HEK293 (cell line): ENCODE measurements around the gene AHCYL2.

Experiments used
- CTCF ChIA-PET: fragments of 350-600 bp; formaldehyde crosslinking; extraction: SDS; loops from one replicate; lab custom pipeline; 2021; ENCODE audit warnings: antibody characterized with exemption; lab: Yijun Ruan, JAX
- POLR2A ChIA-PET: fragments of 300-600 bp; formaldehyde crosslinking; extraction: SDS; loops from one replicate; lab custom pipeline; 2020; ENCODE audit warnings: antibody characterized with exemption, inconsistent platforms; lab: Yijun Ruan, JAX
- H3K27ac ChIP-seq: fragments of 200-500 bp; sonication (Bioruptor generic); 2 replicates; pipeline ENCODE4 v1.5.1; 2014; ENCODE audit warnings: low read depth, low read length, control low read depth, inconsistent platforms; ENCODE audit errors: extremely low read depth
- H3K36me3 ChIP-seq, 2 experiments: fragments of 200-500 bp in 1 of 2; sonication (Bioruptor generic) in 1 of 2; 1 replicate in 1 of 2; 2 replicates in 1 of 2; pipeline ENCODE4 v1.5.1; 2014 to 2017; ENCODE audit warnings: inconsistent platforms in 2 of 2, low read length in 2 of 2; ENCODE audit not compliant: control insufficient read depth in 2 of 2, insufficient read depth in 1 of 2
- H3K4me1 ChIP-seq: fragments of 200-500 bp; sonication (Bioruptor generic); 2 replicates; pipeline ENCODE4 v1.5.1; 2014; ENCODE audit warnings: mild to moderate bottlenecking, low read length, inconsistent platforms; ENCODE audit not compliant: control insufficient read depth, insufficient read depth
- H3K4me3 ChIP-seq: 2 replicates; pipeline ENCODE4 v1.5.1; 2011; ENCODE audit warnings: low read depth, mild to moderate bottlenecking, control low read depth, low read length, moderate library complexity
- H3K9me3 ChIP-seq: fragments of 200-500 bp; sonication (Bioruptor generic); 2 replicates; pipeline ENCODE4 v1.5.1; 2014; ENCODE audit warnings: low read depth, low read length, inconsistent platforms; ENCODE audit not compliant: control insufficient read depth, insufficient read depth
- PRDM1 ChIP-seq: fragments of 450-650 bp; formaldehyde crosslinking; IDR thresholded peaks from 2 replicates; pipeline ENCODE4; 2016; ENCODE audit warnings: missing biosample characterization, missing genetic modification characterization
- SP3 ChIP-seq: fragments of 450-650 bp; formaldehyde crosslinking; IDR thresholded peaks from 2 replicates; pipeline ENCODE4 v1.5.1; 2016; ENCODE audit warnings: missing biosample characterization, missing genetic modification characterization
- TSHZ1 ChIP-seq: fragments of 450-650 bp; formaldehyde crosslinking; IDR thresholded peaks from 2 replicates; pipeline ENCODE4 v1.5.1; 2016; ENCODE audit warnings: missing biosample characterization, missing genetic modification characterization, borderline replicate concordance
- ZNF202 ChIP-seq: fragments of 450-650 bp; formaldehyde crosslinking; IDR thresholded peaks from 2 replicates; pipeline ENCODE4 v1.5.1; 2016; ENCODE audit warnings: missing biosample characterization, missing genetic modification characterization, borderline replicate concordance
- ZNF274 ChIP-seq, 2 experiments: fragments of 200-500 bp in 1 of 2; fragments of 450-650 bp in 1 of 2; sonication (Bioruptor generic) in 1 of 2; formaldehyde crosslinking in 1 of 2; IDR thresholded peaks; 2 replicates each; pipeline versions ENCODE4 v1.5.1 to v1.6.1; 2014 to 2016; ENCODE audit warnings: borderline replicate concordance in 1 of 2, inconsistent platforms in 1 of 2, low read length in 1 of 2, missing biosample characterization in 1 of 2, missing genetic modification characterization in 1 of 2
- ZNF48 ChIP-seq: fragments of 450-650 bp; formaldehyde crosslinking; IDR thresholded peaks from 2 replicates; pipeline ENCODE4 v1.5.1; 2016; ENCODE audit warnings: missing biosample characterization, missing genetic modification characterization
- ZNF645 ChIP-seq: fragments of 450-650 bp; formaldehyde crosslinking; IDR thresholded peaks from 2 replicates; pipeline ENCODE4; 2016; ENCODE audit warnings: missing biosample characterization, missing genetic modification characterization
- ZNF654 ChIP-seq: fragments of 450-650 bp; formaldehyde crosslinking; IDR thresholded peaks from 2 replicates; pipeline ENCODE4 v1.5.1; 2016; ENCODE audit warnings: low read depth, missing biosample characterization, missing genetic modification characterization
- ZNF660 ChIP-seq: fragments of 450-650 bp; IDR thresholded peaks from 2 replicates; pipeline ENCODE4 v1.5.1; 2018; ENCODE audit warnings: missing biosample characterization, mild to moderate bottlenecking, missing genetic modification characterization
- ZNF664 ChIP-seq: fragments of 450-650 bp; formaldehyde crosslinking; IDR thresholded peaks from 2 replicates; pipeline ENCODE4 v1.5.1; 2016; ENCODE audit warnings: missing biosample characterization, missing genetic modification characterization
- ZSCAN30 ChIP-seq: fragments of 450-650 bp; IDR thresholded peaks from 2 replicates; pipeline ENCODE4 v1.5.1; 2018; ENCODE audit warnings: missing biosample characterization, mild to moderate bottlenecking, missing genetic modification characterization, moderate library complexity
- TF ChIP-seq, protein P1 (sequence below): fragments of 450-650 bp; formaldehyde crosslinking; IDR thresholded peaks from 2 replicates; pipeline ENCODE4 v1.5.1; 2016; ENCODE audit warnings: missing biosample characterization, missing genetic modification characterization
- TF ChIP-seq, protein P2 (sequence below): fragments of 450-650 bp; formaldehyde crosslinking; IDR thresholded peaks from 2 replicates; pipeline ENCODE4 v1.5.1; 2016; ENCODE audit warnings: missing biosample characterization, missing genetic modification characterization
- TF ChIP-seq, protein P3 (sequence below): fragments of 450-650 bp; formaldehyde crosslinking; IDR thresholded peaks from 2 replicates; pipeline ENCODE4 v1.5.1; 2016; ENCODE audit warnings: missing biosample characterization, missing genetic modification characterization, low read depth

Gene AHCYL2

GRCh38 chr7:129341212-129341611, 116.4 kb downstream of the AHCYL2 start:
- H3K27ac ChIP-seq = no peak overlapping the region
- H3K4me3 ChIP-seq = no peak overlapping the region
- no peak for TF ChIP-seq ZNF202 (tag by site-specific recombination)
- peak; percentile 64 for TF ChIP-seq PRDM1 (tag by site-specific recombination)
- TF ChIP-seq SP3 (tag by site-specific recombination) = no peak
- TF ChIP-seq ZNF48 (tag by site-specific recombination) = no peak
- no peak for TF ChIP-seq ZNF664 (tag by site-specific recombination)
- H3K36me3 ChIP-seq = no peaks in the 10 kb centered on the region
- CTCF ChIA-PET = interaction anchor here (0.7 to 5.6 kb wide), 11 partner anchors 26 to 405 kb away, joined by 3 to 58 read pairs (median 4); no protein-coding TSS in a partner anchor
- POLR2A ChIA-PET = no interaction called here
- no peaks in the 10 kb centered on the region for H3K9me3 ChIP-seq
- no peaks in the 10 kb centered on the region for H3K4me1 ChIP-seq

DNA sequence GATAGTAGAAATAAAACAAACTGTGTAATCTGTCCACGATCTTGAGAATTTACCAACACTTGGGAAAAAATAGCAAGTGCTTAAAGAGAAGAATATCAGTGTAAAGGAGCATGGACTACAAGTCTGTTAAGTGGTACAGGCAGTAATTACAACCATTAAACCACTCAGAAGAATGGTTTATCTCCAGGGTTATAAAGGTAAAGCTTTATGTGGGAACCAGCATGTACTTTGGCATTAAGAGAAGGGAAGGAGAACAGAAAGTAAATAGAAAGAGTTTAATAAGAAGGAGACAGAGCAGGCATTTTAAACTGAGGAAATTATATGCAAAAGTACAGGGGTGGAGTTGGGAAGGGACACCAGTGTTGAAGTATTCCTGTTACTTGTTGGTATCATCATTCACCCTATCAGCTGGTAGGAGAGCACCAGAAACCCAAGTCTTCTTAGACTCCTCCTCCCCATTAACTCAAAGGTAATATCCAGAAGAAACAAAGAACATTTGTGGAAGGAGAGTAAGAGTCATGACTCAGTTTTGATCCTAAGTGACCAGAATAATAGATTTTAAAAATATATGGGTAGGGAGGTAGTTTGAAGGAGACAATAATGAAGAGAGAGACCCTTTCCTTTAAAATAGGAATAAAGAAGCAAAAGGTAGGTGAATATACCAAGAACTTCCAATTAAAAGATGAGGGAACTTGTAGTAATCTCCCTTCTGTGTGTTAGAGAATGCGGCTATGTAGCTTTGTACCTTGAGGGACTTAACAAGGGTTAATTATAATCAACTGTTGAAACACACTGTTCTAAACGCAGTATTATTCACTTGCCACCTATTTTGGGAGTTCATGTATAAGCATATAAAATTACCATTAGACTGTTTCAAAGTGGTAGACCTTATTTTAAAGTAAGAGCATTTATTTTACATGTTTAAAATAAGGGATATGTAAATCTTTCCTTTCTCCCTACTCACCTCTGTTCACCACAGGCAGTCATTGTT, 117.3 kb downstream of the AHCYL2 start:
- Histone ChIP-seq H3K27ac (no peak overlapping the region), H3K9me3 (no peaks in the 10 kb centered on the region), H3K36me3 (no peaks in the 10 kb centered on the region), H3K4me3 (no peak overlapping the region), H3K4me1 (no peaks in the 10 kb centered on the region)
- TF ChIP-seq, protein P1, sequence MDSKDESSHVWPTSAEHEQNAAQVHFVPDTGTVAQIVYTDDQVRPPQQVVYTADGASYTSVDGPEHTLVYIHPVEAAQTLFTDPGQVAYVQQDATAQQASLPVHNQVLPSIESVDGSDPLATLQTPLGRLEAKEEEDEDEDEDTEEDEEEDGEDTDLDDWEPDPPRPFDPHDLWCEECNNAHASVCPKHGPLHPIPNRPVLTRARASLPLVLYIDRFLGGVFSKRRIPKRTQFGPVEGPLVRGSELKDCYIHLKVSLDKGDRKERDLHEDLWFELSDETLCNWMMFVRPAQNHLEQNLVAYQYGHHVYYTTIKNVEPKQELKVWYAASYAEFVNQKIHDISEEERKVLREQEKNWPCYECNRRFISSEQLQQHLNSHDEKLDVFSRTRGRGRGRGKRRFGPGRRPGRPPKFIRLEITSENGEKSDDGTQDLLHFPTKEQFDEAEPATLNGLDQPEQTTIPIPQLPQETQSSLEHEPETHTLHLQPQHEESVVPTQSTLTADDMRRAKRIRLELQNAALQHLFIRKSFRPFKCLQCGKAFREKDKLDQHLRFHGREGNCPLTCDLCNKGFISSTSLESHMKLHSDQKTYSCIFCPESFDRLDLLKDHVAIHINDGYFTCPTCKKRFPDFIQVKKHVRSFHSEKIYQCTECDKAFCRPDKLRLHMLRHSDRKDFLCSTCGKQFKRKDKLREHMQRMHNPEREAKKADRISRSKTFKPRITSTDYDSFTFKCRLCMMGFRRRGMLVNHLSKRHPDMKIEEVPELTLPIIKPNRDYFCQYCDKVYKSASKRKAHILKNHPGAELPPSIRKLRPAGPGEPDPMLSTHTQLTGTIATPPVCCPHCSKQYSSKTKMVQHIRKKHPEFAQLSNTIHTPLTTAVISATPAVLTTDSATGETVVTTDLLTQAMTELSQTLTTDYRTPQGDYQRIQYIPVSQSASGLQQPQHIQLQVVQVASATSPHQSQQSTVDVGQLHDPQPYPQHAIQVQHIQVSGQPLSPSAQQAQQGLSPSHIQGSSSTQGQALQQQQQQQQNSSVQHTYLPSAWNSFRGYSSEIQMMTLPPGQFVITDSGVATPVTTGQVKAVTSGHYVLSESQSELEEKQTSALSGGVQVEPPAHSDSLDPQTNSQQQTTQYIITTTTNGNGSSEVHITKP (tag by site-specific recombination) = peak; percentile 28; the same call in 1 of the 2 replicates
- TF ChIP-seq ZSCAN30 (tag by site-specific recombination) = no peak
- ChIA-PET POLR2A (no interaction called here), CTCF (interaction anchor here (0.5 to 5.6 kb wide), 35 partner anchors 9 to 331 kb away, joined by 3 to 58 read pairs (median 4); no protein-coding TSS in a partner anchor)

GRCh38 chr7:129343099-129343700, 118.4 kb downstream of the AHCYL2 start:
- no peaks in the 10 kb centered on the region for H3K4me1 ChIP-seq
- CTCF ChIA-PET = interaction anchor here (0.5 to 5.6 kb wide), 33 partner anchors 9 to 486 kb away, joined by 3 to 58 read pairs (median 4); no protein-coding TSS in a partner anchor
- no peak overlapping the region for H3K27ac ChIP-seq
- POLR2A ChIA-PET = no interaction called here
- no peaks in the 10 kb centered on the region for H3K9me3 ChIP-seq
- no peak overlapping the region for H3K4me3 ChIP-seq
- H3K36me3 ChIP-seq = no peaks in the 10 kb centered on the region
- TF ChIP-seq ZNF654 (tag by site-specific recombination) (peak; percentile 76), TSHZ1 (tag by site-specific recombination) (no peak), ZSCAN30 (tag by site-specific recombination) (no peak), ZNF274 (IDR thresholded peaks at IDR 0.05; ENCODE audit: low read length) (no peak), ZNF274 (tag by site-specific recombination; IDR thresholded peaks at IDR 0.05; ENCODE audit: borderline replicate concordance) (no peak), ZNF645 (tag by site-specific recombination) (no peak), ZNF660 (tag by site-specific recombination) (peak; percentile 26; the same call in 1 of the 2 replicates)
- TF ChIP-seq, protein P2, sequence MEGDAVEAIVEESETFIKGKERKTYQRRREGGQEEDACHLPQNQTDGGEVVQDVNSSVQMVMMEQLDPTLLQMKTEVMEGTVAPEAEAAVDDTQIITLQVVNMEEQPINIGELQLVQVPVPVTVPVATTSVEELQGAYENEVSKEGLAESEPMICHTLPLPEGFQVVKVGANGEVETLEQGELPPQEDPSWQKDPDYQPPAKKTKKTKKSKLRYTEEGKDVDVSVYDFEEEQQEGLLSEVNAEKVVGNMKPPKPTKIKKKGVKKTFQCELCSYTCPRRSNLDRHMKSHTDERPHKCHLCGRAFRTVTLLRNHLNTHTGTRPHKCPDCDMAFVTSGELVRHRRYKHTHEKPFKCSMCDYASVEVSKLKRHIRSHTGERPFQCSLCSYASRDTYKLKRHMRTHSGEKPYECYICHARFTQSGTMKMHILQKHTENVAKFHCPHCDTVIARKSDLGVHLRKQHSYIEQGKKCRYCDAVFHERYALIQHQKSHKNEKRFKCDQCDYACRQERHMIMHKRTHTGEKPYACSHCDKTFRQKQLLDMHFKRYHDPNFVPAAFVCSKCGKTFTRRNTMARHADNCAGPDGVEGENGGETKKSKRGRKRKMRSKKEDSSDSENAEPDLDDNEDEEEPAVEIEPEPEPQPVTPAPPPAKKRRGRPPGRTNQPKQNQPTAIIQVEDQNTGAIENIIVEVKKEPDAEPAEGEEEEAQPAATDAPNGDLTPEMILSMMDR = peak; percentile 23; the same call in 1 of the 2 replicates
- TF ChIP-seq, protein P3, sequence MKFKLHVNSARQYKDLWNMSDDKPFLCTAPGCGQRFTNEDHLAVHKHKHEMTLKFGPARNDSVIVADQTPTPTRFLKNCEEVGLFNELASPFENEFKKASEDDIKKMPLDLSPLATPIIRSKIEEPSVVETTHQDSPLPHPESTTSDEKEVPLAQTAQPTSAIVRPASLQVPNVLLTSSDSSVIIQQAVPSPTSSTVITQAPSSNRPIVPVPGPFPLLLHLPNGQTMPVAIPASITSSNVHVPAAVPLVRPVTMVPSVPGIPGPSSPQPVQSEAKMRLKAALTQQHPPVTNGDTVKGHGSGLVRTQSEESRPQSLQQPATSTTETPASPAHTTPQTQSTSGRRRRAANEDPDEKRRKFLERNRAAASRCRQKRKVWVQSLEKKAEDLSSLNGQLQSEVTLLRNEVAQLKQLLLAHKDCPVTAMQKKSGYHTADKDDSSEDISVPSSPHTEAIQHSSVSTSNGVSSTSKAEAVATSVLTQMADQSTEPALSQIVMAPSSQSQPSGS (tag by site-specific recombination) = no peak
